HG03280 (cell line): ENCODE measurements around the gene BCAS1.
A peak's percentile ranks its signal among the peaks of the same experiment; 100 is the strongest.

Source experiments
- ATAC-seq: cut with Tn5 transposase; IDR thresholded peaks from one replicate; pipeline ENCODE4 v1.9.1; 2021; ENCODE audit warnings: mild to moderate bottlenecking, moderate library complexity; ENCODE audit not compliant: unreplicated experiment

The BCAS1 gene

GRCh38 chr20:53964501-53965253 is 105.7 kb downstream of the BCAS1 start:
- no peak for ATAC-seq

GRCh38 chr20:53964067-53964466 is 106.3 kb downstream of the BCAS1 start:
- ATAC-seq = no peak

GRCh38 chr20:53963635-53964034 is 106.8 kb downstream of the BCAS1 start:
- ATAC-seq = no peak

GRCh38 chr20:53962388-53962787 is 108.0 kb downstream of the BCAS1 start:
- ATAC-seq = no peak

- ATAC-seq = no peak
These were observed 108.9 kb downstream of the BCAS1 start for GRCh38 chr20:53961527-53961926.

GRCh38 chr20:53960579-53961272 is 109.7 kb downstream of the BCAS1 start:
- ATAC-seq = no peak

GRCh38 chr20:53959911-53960578 is 110.3 kb downstream of the BCAS1 start:
- no peak for ATAC-seq

GRCh38 chr20:53958260-53958659 is 112.1 kb downstream of the BCAS1 start:
- ATAC-seq = no peak

GRCh38 chr20:53957451-53958172 is 112.8 kb downstream of the BCAS1 start:
- no peak for ATAC-seq

- no peak for ATAC-seq
These were observed 114.2 kb downstream of the BCAS1 start for GRCh38 chr20:53956013-53956715.

GRCh38 chr20:53954723-53955658 is 115.4 kb downstream of the BCAS1 start:
- ATAC-seq = no peak

GRCh38 chr20:53952528-53953096 is 117.8 kb downstream of the BCAS1 start:
- no peak for ATAC-seq

GRCh38 chr20:53950578-53950977 is 119.8 kb downstream of the BCAS1 start:
- no peak for ATAC-seq

- no peak for ATAC-seq
These were observed 120.4 kb downstream of the BCAS1 start for GRCh38 chr20:53950031-53950430.

GRCh38 chr20:53949319-53949839 is 121.0 kb downstream of the BCAS1 start:
- ATAC-seq = peak; percentile 60

GRCh38 chr20:53948383-53949318 is 121.7 kb downstream of the BCAS1 start:
- ATAC-seq = no peak

- no peak for ATAC-seq
These were observed 122.7 kb downstream of the BCAS1 start for GRCh38 chr20:53947501-53948195.
